Mesendoderm (in vitro differentiated cells): ENCODE data around the gene SCLY.
"Not testable (repeated sequence)": the region's sequence is repeated elsewhere in the genome, so short reads cannot be mapped to it uniquely, and the experiment has no call there.

Experiments used
- DNase-seq: peaks from one replicate; pipeline ENCODE4 v3.0.0; 2013
- H2AK5ac ChIP-seq: 2 replicates; pipeline ENCODE4 v1.6.1; 2013; ENCODE audit warnings: low read length, inconsistent platforms
- H2BK120ac ChIP-seq: 2 replicates; pipeline ENCODE4 v1.6.1; 2013; ENCODE audit warnings: low read depth, mild to moderate bottlenecking, low read length, moderate library complexity, mixed read lengths
- H2BK15ac ChIP-seq: replicated peaks from 2 replicates; pipeline ENCODE4 v1.6.1; 2013; ENCODE audit warnings: low read depth, mild to moderate bottlenecking, moderate library complexity
- H2BK5ac ChIP-seq: 2 replicates; pipeline ENCODE4 v1.6.1; 2013; ENCODE audit warnings: low read length, inconsistent platforms
- H3K18ac ChIP-seq: 2 replicates; pipeline ENCODE4 v1.6.1; 2013; ENCODE audit warnings: mild to moderate bottlenecking, low read length, mixed read lengths
- H3K23ac ChIP-seq: one replicate; pipeline ENCODE4 v1.6.1; 2013; ENCODE audit warnings: low read length
- H3K27ac ChIP-seq: 2 replicates; pipeline ENCODE4 v1.5.1; 2013; ENCODE audit warnings: low read depth, mild to moderate bottlenecking, inconsistent platforms, low read length, moderate library complexity
- H3K27me3 ChIP-seq: 2 replicates; pipeline ENCODE4 v1.6.1; 2013; ENCODE audit warnings: low read length, control low read depth, mild to moderate bottlenecking, inconsistent platforms; ENCODE audit not compliant: insufficient read depth, poor library complexity
- H3K36me3 ChIP-seq: 2 replicates; pipeline ENCODE4 v1.6.1; 2013; ENCODE audit warnings: low read length, inconsistent platforms; ENCODE audit not compliant: control insufficient read depth, insufficient read depth
- H3K4ac ChIP-seq: one replicate; pipeline ENCODE4 v1.6.1; 2013; ENCODE audit warnings: low read depth, mild to moderate bottlenecking, low read length, moderate library complexity
- H3K4me1 ChIP-seq: 2 replicates; pipeline ENCODE4 v1.6.1; 2013; ENCODE audit warnings: low read depth, low read length, inconsistent platforms; ENCODE audit not compliant: control insufficient read depth
- H3K4me2 ChIP-seq: 2 replicates; pipeline ENCODE4 v1.6.1; 2013; ENCODE audit warnings: low read length
- H3K4me3 ChIP-seq: 2 replicates; pipeline ENCODE4 v1.5.1; 2013; ENCODE audit warnings: mild to moderate bottlenecking, low read length
- H3K56ac ChIP-seq: one replicate; pipeline ENCODE4 v1.6.1; 2013; ENCODE audit warnings: low read length
- H3K79me1 ChIP-seq: 2 replicates; pipeline ENCODE4 v1.6.1; 2013; ENCODE audit warnings: low read length, inconsistent platforms
- H3K79me2 ChIP-seq: 2 replicates; pipeline ENCODE4 v1.6.1; 2013; ENCODE audit warnings: mild to moderate bottlenecking, low read length; ENCODE audit not compliant: control insufficient read depth, insufficient read depth
- H3K9ac ChIP-seq: 2 replicates; pipeline ENCODE4 v1.6.1; 2013; ENCODE audit warnings: low read length, inconsistent platforms
- H4K5ac ChIP-seq: one replicate; pipeline ENCODE4 v1.6.1; 2013; ENCODE audit warnings: low read length
- H4K8ac ChIP-seq: one replicate; pipeline ENCODE4 v1.6.1; 2013; ENCODE audit warnings: low read depth, mild to moderate bottlenecking, control low read depth, low read length, moderate library complexity
- WGBS: extraction: QIAGEN DNeasy Blood & Tissue Kit; methylation state at CpG from one replicate; pipeline ENCODE4 v1.1.7; 2013; ENCODE audit warnings: low lambda C conversion rate, missing lambda C conversion rate; ENCODE audit not compliant: insufficient coverage; ENCODE audit errors: extremely low coverage; 5-methylcytosine and 5-hydroxymethylcytosine counted together

Gene SCLY

DNA sequence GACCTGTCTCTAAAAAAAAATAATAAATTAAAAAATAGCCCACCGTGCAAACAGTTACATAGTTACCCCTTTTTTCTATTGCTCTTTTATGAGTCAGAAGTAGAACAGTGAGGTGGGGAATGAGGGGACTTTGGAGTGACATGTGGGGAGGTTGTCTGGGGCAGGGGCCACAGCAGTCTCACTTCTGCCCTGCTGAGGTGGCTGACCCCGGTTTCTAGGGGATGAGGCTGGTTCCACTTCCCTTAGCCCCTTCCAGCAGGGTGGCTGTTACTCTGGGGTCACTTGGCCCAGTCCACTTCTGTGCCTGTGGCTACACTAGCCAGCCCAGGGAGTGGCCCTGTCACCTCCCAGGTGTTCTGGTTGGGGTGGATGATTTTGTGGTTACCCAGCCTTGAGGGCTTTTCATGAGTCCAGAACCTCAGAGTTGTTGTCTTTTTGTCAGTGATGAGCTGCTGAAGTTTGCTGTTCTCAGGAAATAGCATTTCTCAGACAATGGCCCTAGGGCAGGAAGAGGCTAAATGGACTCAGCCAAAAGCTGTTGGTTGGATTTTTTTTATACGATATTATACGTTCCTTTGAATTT lies 28.0 kb upstream of the SCLY start:
- H3K56ac ChIP-seq, result no peak overlapping the region
- peaks cover 7% of the 10 kb centered on the region for H3K36me3 ChIP-seq
- no peak overlapping the region for H2BK5ac ChIP-seq
- H3K4me1 ChIP-seq, result no peaks in the 10 kb centered on the region
- no peak for DNase-seq
- H2BK120ac ChIP-seq, result no peak overlapping the region
- no peaks in the 10 kb centered on the region for H3K79me2 ChIP-seq
- no peak overlapping the region for H2BK15ac ChIP-seq
- H3K79me1 ChIP-seq, result no peaks in the 10 kb centered on the region
- no peak overlapping the region for H3K23ac ChIP-seq
- H3K4ac ChIP-seq, result no peak overlapping the region
- H4K5ac ChIP-seq, result no peak overlapping the region
- no peak overlapping the region for H3K4me2 ChIP-seq
- no peak overlapping the region for H3K9ac ChIP-seq
- no peak overlapping the region for H4K8ac ChIP-seq
- no peak overlapping the region for H3K18ac ChIP-seq
- H3K27me3 ChIP-seq, result no peaks in the 10 kb centered on the region
- H3K4me3 ChIP-seq, result no peak overlapping the region
- 100% methylated on average over 2 of the region's 4 CpGs for WGBS
- no peak overlapping the region for H3K27ac ChIP-seq
- no peak overlapping the region for H2AK5ac ChIP-seq

DNA sequence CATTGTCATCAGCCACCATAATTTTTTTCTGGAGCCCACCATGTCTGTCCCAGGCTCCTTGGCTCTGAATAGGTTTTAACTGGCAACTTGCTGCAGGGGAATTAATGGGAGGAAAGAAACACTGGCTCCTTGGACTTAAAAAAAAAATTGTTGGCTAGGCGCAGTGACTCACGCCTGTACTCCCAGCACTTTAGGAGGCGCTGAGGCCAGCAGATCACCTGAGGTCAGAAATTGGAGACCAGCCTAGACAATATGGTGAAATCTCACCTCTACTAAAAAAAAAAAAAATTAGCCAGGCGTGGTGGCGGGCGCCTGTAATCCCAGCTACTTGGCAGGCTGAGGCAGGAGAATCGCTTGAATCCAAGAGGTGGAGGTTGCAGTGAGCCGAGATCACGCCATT lies 26.8 kb upstream of the SCLY start:
- H3K27ac ChIP-seq, H3K56ac ChIP-seq, H3K79me2 ChIP-seq, H2BK15ac ChIP-seq, H2BK5ac ChIP-seq, DNase-seq, H3K4me1 ChIP-seq, H4K5ac ChIP-seq, H3K4me3 ChIP-seq, H3K18ac ChIP-seq, H3K4ac ChIP-seq, H3K23ac ChIP-seq, H3K9ac ChIP-seq, H3K79me1 ChIP-seq, H2BK120ac ChIP-seq, H4K8ac ChIP-seq, H3K27me3 ChIP-seq, H3K4me2 ChIP-seq, H3K36me3 ChIP-seq, H2AK5ac ChIP-seq: not testable (repeated sequence)
- no CpG with 5 or more reads among the region's 9 CpGs for WGBS

DNA sequence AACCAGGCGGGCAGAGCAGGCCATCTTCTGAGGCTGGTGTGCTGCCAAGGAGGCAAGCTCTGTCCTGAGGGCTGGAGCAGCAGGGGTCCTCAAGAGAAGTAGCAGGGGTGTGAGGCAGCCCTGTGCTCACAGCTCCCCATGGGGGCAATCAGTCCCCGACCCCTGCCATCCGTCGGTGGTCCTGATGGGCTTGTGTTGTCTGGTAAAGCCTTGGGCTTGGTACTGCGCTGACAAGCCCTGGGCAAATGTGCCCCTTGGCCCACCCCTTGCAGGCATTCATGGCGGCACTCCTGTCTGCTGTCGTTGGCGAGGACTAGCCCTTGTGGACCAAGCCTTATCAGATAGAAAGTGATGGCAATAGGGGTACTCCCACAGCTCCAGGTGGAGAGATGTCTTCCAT lies 22.6 kb upstream of the SCLY start:
- Histone ChIP-seq H3K56ac (no peak overlapping the region), H3K4me1 (no peaks in the 10 kb centered on the region), H3K4me3 (no peak overlapping the region), H4K8ac (no peak overlapping the region), H3K18ac (no peak overlapping the region), H4K5ac (no peak overlapping the region), H3K79me2 (no peaks in the 10 kb centered on the region), H3K4me2 (no peak overlapping the region), H2AK5ac (no peak overlapping the region), H3K27ac (no peak overlapping the region), H2BK15ac (no peak overlapping the region), H2BK5ac (no peak overlapping the region), H3K23ac (no peak overlapping the region), H3K9ac (no peak overlapping the region), H3K4ac (no peak overlapping the region), H2BK120ac (no peak overlapping the region), H3K36me3 (no peaks in the 10 kb centered on the region), H3K27me3 (no peaks in the 10 kb centered on the region), H3K79me1 (no peaks in the 10 kb centered on the region)
- WGBS, result no CpG with 5 or more reads among the region's 8 CpGs
- no peak for DNase-seq

DNA sequence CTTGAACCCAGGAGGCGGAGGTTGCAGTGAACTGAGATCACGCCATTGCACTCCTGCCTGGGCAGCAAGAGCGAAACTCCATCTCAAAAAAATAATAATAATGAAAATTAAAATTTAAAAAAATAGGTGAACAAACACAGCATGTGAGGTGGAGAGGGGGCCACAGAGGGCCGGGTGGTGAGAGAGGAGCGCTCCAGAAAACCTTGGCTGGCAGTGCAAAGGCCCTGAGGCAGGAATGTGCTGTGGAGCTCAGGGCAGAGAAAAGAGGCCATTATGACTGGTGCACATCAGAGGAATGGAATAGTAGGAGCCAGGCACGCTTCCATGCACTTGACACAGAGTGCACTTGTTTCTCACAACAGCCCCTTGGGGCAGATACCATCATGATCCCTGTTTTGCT lies 21.6 kb upstream of the SCLY start:
- Histone ChIP-seq H3K4ac (no peak overlapping the region), H3K4me2 (no peak overlapping the region), H3K18ac (no peak overlapping the region), H3K4me3 (no peak overlapping the region), H2AK5ac (no peak overlapping the region), H3K36me3 (no peaks in the 10 kb centered on the region), H4K5ac (no peak overlapping the region), H3K27ac (no peak overlapping the region), H2BK120ac (no peak overlapping the region), H3K23ac (no peak overlapping the region), H4K8ac (no peak overlapping the region), H3K79me1 (no peaks in the 10 kb centered on the region), H3K56ac (no peak overlapping the region), H3K9ac (no peak overlapping the region), H2BK15ac (no peak overlapping the region), H3K79me2 (no peaks in the 10 kb centered on the region), H3K4me1 (no peaks in the 10 kb centered on the region), H2BK5ac (no peak overlapping the region), H3K27me3 (no peaks in the 10 kb centered on the region)
- no CpG with 5 or more reads among the region's 6 CpGs for WGBS
- no peak for DNase-seq

DNA sequence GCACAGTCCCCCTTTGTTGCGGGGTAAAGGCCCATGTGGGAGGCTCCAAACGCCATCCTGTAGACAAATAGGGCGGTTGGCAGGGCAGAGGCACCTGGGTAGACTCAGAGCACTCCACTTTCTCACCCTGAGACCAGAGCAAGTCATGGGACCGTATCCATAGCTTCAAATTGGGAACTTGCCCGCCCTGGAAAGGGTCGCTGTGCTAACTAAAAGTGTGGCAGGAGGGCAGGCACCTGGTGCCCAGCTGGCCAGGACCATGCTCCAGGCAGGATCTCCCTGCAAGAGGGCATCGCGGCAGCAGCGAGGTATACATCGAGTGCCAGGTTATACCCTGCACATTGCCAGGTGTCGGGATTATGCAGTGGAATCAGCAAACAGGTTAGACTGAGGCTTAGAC lies 20.8 kb upstream of the SCLY start:
- no peak overlapping the region for H2BK120ac ChIP-seq
- no peak overlapping the region for H2BK5ac ChIP-seq
- H3K4me1 ChIP-seq, result no peaks in the 10 kb centered on the region
- DNase-seq, result no peak
- no peaks in the 10 kb centered on the region for H3K79me2 ChIP-seq
- H3K4me2 ChIP-seq, result no peak overlapping the region
- H3K27me3 ChIP-seq, result no peaks in the 10 kb centered on the region
- no peak overlapping the region for H3K4me3 ChIP-seq
- no peak overlapping the region for H3K56ac ChIP-seq
- no peak overlapping the region for H3K4ac ChIP-seq
- H3K18ac ChIP-seq, result no peak overlapping the region
- no peak overlapping the region for H3K27ac ChIP-seq
- H3K23ac ChIP-seq, result no peak overlapping the region
- WGBS, result no CpG with 5 or more reads among the region's 11 CpGs
- H2BK15ac ChIP-seq, result no peak overlapping the region
- no peaks in the 10 kb centered on the region for H3K79me1 ChIP-seq
- no peaks in the 10 kb centered on the region for H3K36me3 ChIP-seq
- no peak overlapping the region for H4K5ac ChIP-seq
- no peak overlapping the region for H2AK5ac ChIP-seq
- H4K8ac ChIP-seq, result no peak overlapping the region
- no peak overlapping the region for H3K9ac ChIP-seq

DNA sequence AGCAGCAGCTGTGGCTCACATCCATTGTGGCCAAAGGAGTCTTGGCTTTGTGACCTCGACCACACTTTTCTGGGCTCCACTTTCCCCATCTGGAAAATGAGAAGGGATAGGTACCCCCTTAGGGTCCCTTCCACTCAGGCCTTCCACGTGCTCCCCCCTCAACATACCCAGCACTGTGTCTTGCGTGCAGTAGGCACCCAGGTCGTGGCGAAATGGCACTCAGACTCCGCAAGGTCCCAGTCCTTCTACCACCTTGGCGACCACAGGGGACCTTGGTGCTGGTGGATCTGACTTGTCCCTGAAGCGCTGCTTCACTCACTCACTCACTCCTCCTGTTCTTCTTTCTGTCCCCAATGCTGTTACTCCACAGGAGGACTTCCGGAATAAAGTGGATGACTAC lies 19.9 kb upstream of the SCLY start:
- Histone ChIP-seq H3K36me3 (no peaks in the 10 kb centered on the region), H2BK15ac (no peak overlapping the region), H3K4me3 (no peak overlapping the region), H3K27me3 (no peaks in the 10 kb centered on the region), H2AK5ac (no peak overlapping the region), H3K4ac (no peak overlapping the region), H3K56ac (no peak overlapping the region), H3K4me2 (no peak overlapping the region), H3K79me2 (no peaks in the 10 kb centered on the region), H3K27ac (no peak overlapping the region), H3K79me1 (no peaks in the 10 kb centered on the region), H4K8ac (no peak overlapping the region), H4K5ac (no peak overlapping the region), H3K23ac (no peak overlapping the region), H2BK120ac (no peak overlapping the region), H3K4me1 (no peaks in the 10 kb centered on the region), H2BK5ac (no peak overlapping the region), H3K9ac (no peak overlapping the region), H3K18ac (no peak overlapping the region)
- WGBS, result no CpG with 5 or more reads among the region's 9 CpGs
- DNase-seq, result no peak
